NCI-H774 (cell line): ENCODE data around the gene TMEFF2.

Source experiments
- DNase-seq: peaks from one replicate; lab custom pipeline; 2025; lab: John Stamatoyannopoulos, UW

Gene TMEFF2

DNA sequence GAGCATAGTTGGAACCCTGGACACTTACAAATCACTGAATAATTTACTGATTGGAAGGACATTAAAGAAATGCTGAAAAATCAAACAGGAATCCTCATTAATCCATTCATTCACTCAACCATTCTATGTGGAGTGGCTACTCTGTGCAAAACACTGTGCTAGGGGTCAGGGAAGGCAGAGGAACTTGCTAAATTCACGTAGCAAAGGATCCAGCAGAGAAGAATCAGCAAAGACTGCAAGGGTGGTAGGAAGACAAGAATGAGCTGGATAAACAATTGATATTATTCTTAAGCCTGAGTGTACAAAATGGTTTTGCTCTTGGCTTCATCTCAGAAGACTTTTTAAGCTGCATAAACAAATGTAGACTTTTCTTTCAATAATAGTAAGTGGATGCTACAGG, 183.5 kb downstream of the TMEFF2 start:
- DNase-seq, result no peak

DNA sequence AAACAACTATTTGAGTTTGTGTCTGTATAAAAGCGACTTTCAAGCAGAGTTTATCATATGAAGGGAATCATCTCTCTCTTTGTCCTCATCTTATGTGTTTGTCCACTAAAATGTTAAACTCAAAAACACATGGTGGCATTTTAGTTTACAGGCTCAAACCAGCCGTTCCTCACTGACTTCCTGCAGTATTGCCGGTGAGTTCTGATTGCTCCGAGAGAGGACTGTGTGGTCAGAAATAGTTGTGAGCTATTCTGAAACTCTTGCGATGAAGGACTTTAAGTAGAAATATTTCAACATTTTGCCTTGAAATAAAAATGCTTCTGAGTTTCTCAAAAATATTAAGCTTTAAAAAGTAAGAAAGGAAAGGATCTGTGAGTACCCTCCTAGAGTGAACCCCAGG, 184.7 kb downstream of the TMEFF2 start:
- no peak for DNase-seq

DNA sequence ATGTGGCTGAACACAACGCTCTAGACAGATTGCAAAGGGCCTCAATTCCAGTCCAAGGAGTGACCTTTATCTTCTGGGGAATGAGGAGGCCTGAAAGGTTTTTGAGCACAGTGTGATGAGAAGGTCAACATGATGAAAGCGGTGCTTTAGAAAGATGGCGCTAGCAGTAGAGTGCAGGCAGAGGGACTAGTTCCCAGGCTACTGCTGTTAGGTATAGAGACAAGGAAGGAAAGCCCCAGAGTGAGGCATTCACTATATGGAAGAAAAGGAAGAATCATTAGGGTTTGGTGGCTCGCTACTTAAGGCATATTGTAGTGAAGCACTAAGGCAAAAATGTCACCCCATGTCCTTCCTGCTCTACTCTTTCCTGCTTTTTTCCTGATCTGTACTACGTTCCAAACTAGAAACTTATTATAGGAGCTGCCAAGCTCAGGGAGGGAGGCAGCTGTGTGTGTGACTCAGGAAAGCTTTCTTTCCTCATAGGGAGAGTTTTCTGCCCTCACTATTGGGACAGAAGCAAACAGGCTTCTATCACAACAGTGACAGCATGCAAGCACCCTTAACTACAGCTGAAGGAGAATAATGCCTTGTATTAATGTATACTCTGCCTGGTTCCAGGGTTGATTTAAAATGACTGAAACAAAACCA, 187.0 kb downstream of the TMEFF2 start:
- DNase-seq, result no peak

DNA sequence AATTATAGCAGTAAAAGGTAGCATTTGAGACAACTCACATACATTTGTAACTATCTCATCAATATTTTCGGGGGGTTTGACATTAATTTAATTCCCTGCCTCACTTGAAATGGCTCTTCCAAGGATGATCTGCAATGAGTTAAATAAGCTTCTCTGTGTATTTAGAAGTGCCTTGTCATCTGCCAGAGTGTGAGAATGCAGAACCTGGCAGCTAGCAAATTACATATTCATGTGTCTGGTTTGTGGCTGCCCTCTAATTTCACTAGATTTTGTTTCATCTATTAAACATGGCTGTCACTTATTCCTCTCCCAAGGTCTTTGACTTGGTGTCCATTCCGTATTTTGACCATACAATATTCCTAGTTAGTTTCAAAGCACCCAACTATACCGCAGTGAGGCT, 189.5 kb downstream of the TMEFF2 start:
- DNase-seq, result no peak

DNA sequence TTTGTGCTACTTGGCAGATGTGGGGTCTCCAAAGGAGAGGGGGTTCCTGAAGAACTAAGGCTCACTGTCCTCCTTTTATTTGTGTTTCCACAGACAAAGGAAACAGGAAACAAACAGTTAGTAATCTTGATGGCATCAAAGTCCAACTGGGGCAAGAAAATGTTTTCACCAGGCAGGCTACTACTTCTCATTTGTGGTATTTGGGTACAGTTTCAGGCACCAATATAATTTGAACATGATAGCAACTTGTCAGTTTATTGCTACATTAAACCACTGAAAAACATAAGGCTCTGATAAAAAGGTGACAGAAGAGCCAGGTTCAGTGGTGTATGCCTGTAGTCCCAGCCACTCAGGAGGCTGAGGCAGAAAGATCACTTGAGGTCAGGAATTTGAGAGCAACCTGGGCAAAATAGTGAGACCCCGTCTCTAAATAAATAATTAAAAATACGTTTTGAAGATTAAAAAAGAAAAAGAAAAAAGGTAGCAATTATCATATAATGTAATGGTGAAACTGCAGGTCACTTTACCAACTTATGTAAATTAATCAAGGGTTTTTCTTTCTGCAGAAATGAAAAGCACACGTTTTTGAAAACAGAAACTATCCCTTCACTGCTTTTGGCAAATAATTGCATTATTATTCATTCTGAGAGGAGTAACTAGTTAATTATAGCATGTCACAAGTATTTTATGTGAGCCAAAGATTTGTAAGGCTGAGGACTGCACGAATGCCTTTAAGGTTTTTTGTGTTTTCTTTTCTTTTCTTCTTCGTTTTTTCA, 190.4 kb downstream of the TMEFF2 start:
- no peak for DNase-seq

DNA sequence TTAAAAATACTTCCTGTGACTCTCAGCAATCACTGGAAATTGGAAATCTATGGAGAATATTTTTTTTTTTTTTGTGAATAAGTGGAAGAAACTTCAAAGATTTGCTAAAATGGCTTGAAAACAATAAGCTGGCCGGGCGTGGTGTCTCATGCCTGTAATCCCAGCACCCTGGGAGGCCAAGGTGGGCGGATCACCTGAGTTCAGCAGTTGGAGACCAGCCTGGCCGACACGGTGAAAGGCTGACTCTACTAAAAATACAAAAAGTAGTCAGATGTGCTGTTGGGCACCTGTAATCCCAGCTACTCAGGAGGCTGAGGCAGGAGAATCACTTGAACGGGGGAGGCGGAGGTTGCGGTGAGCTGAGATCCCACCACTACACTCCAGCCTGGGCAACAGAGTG, 192.3 kb downstream of the TMEFF2 start:
- DNase-seq, result no peak

DNA sequence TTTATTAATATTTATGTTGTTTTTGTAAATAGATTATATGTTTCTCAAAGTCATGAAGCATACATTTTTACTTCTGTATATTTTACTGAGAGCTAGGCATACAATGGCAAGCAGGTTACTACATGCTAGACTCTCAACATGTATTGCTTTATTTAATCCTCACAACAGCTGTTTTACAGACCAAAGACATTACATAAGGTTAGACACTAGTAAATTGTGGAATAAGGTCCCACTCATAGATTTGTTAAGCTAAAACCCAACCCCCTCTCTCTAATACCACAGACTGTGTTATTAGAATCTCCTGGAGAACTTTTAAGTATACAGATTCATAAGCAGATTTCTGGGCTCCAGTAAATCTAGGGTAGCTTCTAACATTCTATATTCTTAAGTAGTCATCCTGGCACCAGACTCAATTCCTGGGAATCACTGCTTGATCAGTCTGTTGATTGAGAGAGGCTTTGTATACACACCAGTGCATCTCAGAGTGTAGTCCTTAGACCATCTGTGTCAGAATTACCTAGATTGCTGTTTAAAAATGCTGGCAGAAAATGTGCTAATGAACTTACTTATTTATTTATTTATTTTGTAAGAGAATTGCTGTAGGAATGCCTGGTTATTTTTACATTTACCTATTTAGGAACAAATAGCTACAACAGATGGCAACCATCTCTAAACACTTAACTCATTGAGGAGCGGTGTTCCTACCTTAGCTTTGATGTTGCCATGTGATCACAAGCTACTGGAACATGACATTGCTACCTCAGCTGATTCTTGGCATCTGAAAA, 194.3 kb downstream of the TMEFF2 start:
- DNase-seq, result no peak

DNA sequence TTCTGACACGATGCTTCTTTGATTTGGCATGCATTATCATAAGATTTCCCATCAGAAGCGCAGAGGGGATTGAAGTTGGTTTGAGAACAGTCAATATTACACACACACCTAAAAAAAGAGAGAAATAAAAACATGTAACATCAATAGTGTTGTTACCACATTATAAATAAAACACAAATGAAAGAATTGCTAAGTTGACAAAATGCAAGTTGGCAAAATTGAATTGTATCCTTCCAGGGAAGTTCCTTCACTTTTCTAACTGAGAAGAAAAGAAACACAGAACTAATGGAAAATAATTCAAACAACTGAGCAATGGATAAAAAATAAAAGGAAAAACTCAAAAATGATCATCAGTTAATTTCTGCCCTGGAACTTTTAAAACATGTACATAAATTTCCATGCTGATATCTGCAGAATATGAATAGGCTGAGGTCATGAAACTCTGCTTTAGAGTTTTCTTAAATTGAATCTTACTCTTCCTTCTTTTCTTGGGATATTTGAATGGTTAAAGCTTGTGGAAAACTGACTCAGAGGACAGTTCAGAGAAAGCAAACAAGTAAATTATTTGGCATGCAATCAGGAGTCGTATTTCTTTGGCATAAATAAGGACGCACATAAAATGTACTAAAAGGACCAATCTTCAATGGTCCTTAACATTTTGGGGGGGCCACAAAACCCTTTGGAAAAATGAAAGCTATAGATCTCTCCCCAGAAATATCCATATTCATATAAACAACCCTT, 195.5 kb downstream of the TMEFF2 start:
- no peak for DNase-seq

DNA sequence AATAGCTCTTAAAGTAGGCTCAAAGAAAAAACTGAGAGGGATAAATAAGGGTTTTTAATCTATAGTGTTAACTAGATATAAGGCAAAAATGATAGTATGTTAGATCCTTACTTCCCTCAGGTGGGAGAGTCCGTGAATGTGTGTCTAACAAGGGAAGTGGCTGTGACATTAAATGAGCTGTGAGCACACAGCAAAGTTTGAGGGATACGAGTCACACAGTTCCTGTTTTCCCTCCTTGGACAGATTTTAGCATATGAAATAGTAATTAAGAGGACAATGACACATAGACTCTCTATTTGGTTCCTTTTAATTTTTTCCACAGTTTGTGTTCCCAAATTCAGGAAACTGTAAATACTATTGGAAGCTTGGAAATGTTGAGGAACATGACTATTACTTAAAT, 199.4 kb downstream of the TMEFF2 start:
- no peak for DNase-seq

DNA sequence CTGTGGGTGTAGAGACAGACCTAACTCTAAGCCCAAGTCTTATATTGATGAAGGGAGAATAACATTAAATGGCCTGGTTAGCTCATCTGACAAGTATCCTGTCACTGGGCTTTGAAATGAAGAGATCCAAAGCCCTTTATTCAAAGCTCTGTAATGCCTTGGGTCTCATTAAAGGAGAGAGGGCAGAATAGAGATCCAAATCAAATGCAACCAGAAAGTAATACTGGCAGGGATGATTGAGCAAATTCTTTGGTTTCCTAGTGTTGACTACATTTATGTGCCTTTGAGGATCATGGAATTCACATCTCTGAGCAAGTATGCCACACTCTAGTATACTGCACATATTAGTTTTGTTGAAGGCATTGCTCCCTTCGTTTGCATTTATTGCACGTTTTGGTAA, 200.0 kb downstream of the TMEFF2 start:
- no peak for DNase-seq

DNA sequence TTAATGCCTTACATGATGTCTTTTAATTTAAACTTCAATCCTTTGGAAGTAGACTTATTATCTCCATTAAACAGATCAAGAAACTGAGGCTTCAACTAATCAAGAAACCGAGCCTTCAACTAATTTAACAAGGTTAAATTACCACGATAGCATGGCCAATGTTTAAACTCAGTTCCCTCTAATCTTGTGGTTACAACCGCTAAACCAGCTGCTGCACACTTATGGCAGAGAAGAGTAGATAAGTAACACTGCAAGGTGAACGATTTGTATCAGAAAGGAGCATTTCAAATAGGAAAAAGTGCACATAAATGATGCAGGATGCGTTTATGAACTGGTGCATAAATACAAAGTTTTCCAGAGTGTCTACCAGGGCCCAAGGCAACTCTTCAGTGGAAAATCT, 203.3 kb downstream of the TMEFF2 start:
- no peak for DNase-seq

DNA sequence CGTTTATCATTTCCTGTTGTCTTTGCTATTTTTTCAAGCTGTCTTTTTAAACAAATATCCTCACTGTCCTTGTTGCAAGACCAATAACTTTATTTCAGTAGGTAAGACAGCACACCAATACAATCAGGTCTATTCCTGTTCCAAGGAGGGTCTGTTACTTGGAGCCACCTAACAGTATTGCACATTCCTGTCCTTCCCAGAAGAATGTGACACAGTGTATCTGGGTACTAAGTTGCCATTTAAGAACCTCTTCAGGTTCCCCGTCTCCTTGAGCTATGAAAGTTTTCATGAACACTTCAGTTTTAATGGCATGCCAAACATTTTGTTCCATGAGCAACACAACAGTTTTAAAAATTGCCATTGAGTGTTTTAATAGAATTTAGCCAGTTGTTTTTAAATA, 209.0 kb downstream of the TMEFF2 start:
- no peak for DNase-seq

DNA sequence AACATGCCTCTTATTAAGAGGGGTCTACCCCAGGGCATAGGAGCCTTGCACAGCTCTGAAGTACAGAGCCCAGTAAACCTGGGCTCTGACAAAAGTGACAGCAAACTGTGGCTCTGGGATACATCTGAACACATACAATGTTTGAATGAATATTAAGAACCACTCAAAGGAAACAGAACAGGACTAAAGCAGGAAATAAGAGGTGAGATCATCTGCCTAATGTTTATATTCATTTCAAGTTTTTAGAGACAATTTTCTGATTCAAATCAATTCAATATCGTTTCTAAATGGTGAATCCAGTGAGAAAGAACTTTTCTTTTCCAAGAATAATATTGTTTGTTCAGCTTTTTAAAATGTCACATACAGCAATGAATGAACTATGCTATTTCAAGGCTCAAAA, 211.1 kb downstream of the TMEFF2 start:
- DNase-seq, result no peak

DNA sequence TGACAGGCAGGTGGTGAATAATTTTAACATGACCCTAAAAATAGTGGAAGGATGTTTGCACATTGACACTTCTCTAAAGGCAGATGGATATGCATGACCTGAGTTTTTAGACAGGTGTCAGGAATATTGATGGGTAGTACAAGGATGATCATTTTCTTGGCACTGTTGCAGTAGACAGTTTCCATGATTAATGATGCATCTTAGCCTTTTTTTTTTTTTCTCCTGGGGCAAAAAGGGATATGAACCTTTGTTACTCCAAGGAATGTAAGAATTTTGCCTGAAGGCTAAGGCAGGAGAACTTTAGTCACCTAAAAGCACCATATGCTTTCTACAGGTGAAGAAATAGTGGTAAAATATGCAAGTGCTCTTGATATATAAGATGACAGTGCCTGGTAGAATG, 211.5 kb downstream of the TMEFF2 start:
- DNase-seq, result no peak

DNA sequence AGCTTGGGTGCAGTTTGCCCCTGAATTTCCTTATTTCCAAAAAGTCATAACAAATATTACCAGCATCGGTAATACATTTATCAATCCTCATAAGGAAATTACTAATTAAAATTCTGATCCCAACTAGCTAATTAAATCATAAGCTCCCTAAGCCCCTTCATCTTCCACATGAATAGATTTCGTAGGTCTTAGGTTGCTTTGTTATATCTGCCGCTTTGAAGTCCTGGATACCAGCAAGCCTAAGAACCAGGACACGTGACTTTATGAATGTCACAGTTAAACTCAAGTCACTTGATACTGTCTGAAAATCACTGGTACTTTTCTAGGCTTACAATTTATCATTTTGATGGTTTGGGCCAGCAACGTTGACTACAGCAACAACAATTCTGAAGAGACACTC, 213.0 kb downstream of the TMEFF2 start:
- no peak for DNase-seq

DNA sequence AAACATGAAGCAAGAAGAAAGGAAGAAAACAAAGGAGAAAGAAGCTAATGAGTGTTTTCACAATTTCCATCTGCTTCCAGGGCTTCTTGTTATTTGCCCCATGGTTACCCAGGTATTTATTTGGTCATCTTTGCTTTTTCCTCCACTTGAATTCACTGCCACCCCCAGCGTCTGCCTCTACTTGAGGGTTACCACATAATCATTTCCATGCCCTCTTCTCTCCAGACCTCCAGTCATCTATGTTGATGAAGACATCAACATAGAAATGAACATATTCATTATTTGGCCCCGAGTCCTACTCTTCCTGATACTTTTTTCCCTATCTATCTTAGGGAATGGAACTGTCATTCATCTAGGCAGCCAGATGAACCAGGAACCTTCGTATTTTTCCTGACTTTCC, 214.2 kb downstream of the TMEFF2 start:
- no peak for DNase-seq

DNA sequence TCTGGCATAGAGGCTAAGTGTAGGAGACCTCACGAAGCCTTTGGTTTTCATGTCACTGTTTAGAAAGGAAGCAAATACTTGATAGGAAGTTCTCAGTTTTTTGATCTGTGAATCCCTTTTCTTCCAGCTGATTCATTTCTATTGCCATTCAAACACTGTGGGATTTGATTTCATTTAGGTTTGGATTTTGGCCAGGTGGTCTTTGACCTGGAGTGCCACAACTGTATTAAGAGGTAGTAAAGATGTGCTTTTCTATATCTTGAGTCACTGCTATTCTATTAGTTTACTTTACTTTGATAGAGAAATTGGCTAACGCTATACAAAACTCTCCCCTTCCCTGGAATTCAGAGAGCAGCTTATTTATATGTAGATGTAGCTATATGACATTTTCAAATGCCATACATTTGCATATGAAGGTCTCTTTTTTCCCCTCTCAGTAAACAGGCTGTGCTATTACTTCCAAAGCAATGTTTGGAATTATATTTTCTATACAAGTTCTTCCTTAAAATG, 215.5 kb downstream of the TMEFF2 start:
- no peak for DNase-seq

DNA sequence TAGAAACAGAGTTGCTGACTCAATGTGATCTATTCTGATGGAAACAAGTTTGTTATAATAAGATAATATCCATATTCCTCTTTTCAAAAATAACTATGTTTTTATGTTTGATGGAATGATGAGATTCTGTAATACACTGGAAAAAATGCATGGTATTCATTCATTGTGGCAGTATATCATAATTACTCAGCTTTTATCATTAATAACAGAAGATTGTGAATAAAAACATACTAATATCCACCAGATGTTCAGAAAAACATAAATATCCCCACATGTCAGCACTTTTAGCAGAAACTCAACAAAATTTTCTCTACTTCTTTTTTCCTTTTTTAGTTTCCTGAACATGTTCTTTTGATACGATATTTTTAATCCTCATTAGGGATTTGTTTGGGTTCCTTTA, 217.0 kb downstream of the TMEFF2 start:
- DNase-seq, result no peak

DNA sequence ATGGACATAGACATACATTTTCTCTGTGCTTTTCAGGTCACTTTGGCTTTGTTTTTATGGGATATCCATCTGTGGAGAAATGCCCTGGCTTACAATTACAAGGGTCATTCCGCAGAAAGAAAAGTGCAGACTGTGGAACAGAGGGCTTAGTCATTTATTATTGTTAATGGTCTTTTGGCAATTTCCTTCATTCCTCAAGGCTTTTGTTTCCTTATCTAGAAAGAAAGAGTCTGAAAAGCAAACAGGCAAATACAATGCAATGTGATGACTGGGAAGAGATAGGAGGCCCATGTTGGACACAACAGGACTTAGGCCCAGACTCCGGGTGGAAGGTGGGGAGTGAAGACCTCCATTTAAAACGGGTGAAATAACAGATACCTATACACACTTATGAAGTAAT, 218.3 kb downstream of the TMEFF2 start:
- no peak for DNase-seq

DNA sequence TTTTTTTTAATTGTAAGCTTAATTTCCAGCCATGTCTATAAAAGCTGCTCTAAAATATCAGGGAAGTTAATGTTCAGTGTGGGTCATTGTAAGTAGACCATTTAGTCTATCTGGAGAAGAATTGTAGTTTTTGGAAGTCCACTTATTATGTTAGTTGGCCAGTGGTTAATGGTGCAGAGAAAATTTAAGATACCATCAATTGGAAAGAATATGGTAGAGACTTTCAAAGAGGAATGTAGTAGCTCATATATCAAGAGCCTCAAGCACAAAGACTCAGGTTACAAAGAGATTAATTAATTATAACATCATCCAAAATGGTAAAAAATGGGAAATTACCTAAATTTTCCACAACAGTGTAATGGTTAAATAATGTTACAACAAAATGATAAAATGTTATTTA, 220.1 kb downstream of the TMEFF2 start:
- DNase-seq, result no peak

DNA sequence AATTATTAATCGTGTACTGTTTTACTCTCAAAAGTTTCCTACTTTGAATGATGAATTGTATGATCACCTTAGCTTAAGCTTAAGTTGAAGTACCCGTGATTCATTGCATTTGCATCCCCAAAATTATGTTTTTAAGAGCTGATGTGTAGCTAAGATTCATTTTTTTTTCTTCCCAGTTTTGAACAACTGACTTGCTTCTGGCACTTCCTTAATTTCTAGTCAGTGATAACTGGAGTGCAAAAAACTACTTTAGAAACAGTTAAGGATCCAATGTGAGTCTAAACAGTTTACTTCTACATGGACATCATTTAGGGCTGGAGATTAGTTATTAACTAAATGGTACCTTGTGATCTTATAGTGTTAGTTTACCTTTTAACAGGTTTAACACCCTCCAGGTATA, 223.9 kb downstream of the TMEFF2 start:
- no peak for DNase-seq

DNA sequence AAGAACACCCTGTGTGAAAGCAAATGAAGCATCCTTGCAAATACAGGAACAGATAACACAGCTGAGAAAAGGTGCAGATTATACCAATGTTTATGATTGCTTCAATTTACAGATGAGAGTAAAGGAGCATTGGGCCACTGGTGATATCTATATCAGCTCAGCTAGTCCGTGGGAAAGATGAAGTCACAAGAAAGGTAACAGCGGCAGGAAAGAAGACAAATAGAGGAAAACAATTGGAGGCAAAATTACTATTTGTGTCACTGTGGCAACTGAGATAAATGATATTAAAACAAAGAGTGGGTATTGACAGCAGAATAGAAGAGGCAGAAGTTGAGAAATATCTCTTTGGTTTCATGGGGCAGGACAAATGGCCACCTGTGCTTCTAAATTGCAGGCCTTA, 226.6 kb downstream of the TMEFF2 start:
- peak; percentile 2 for DNase-seq
